NCI-H128 (cell line): Measurements from ENCODE around the gene RNF144A.

ENCODE experiments used
- DNase-seq: peaks from one replicate; lab custom pipeline; 2025; ENCODE audit not compliant: unreplicated experiment; lab: John Stamatoyannopoulos, UW

The RNF144A gene

GRCh38 chr2:6906165-6906741 is 11.0 kb upstream of the RNF144A start:
- DNase-seq = no peak

- no peak for DNase-seq
Observed at GRCh38 chr2:6908291-6908690, 8.9 kb upstream of the RNF144A start.

DNA sequence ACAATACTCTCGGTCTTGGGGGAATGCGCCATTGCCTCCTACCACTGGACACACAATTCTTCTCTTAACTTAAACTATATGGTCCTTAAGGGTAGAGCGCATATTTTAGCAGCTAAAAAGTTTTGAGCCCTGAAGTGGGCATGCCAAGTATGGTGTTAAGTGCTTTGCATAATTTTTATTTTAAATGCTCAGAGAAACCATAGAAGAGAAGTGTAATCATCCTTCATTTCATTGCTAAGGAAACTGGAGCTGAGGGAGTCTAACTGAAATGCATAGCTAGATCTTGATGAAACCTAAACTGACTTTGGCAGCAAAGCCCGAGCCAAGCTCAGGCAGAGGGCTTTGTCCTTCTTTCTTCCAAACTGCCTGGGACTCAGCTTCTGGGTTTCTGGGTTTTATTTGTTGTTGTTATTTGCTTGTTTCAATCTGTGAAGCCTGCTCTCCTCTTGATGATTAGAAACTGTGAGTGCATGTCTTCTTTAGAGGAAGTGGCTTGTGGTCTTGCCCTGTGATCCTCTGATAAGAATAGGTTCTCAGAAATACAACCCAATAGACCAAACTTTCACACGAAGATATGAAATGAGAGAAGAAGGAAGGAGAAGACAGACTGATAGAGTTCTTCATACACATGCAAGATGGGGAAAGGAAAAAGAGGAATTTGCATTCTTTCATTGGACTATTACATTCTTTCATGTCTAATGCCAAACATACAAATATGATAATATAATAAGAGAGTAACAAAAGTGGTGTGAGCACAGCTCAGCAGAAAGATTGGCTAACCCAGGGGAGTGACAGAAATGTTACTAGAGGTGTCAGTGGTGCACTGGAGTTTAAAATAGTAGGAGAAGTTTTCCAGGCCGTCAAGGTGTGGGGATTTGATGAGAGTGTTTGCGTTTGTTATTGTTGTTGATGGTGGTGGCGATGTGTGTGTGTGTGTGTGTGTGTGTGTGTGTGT is 7.5 kb upstream of the RNF144A start:
- no peak for DNase-seq

GRCh38 chr2:6911721-6912120 is 5.5 kb upstream of the RNF144A start:
- DNase-seq = no peak

DNA sequence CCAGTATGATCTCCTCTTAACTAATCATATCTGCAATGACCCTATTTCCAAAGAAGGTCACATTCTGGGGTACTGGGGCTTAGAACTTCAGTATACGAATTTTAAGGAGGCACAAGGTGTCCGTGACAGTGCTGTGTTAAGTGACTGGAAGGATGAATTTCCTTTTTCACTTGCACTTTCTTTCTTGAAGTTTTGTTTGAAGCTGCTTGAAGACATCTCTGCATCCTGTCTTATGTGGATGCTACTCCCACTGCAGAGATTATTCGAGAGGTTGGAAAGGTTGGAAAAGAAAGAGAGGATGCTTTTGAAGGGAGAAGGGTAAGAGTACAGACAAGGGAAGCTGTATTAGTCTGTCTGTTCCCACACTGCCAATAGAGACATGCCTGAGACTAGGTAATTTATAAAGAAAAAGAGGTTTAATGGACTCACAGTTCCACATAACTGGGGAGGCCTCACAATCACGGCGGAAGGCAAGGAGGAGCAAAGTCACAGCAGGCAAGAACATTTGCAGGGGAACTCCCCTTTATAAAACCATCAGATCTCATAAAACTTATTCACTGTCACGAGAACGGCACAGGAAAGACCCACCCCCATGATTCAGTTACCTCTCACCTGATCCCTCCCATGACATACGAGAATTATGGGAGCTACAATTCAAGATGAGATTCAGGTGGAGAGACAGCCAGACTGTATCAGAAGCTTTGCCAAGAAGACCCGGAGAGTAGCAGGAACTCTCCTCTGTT is 3.6 kb upstream of the RNF144A start:
- no peak for DNase-seq

DNA sequence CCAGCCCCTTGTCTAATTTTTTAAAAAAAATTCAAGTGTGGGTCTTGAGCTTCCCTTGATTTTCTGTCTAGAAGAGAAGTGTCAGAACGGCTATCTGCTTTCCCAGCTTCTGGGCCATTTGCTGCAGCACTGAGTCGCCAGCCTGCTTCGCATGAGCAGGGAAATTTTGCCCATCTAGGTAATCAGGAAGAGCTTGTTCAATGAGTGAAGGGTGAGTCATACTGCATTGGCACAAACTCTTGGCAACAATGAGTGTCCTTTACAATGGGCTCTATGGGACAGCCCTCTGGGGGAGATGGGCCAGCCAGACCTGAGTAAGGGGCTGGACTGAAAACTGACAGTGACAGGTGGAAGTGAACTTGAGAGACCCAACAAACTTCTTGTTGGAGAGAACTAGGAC is 2.4 kb upstream of the RNF144A start:
- DNase-seq = no peak

GRCh38 chr2:6915399-6915798 is 1.8 kb upstream of the RNF144A start:
- no peak for DNase-seq

DNA sequence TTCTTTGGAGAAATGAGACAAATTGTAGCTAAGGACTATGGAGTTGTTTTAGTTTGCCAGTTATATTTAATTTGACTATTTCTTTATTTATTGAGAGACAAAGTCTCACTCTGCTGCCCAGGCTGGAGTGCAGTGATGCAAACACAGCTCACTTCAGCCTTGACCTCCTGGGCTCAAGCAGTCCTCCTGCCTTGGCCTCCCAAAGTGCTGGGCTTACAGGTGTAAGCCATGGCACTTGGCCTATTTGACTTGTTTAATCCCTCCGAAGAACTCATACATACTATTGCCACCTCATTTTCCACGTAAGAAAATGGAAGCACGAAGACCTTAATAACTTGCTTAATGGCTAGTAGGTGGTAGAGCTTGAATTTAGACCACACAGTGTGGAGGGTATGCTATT is 988 bp upstream of the RNF144A start:
- DNase-seq = no peak

- no peak for DNase-seq
Observed at GRCh38 chr2:6916736-6917070, 509 bp upstream of the RNF144A start.

- DNase-seq = no peak
Observed at GRCh38 chr2:6917761-6918421, 679 bp downstream of the RNF144A start.

- no peak for DNase-seq
Observed at GRCh38 chr2:6919901-6920742, 2.9 kb downstream of the RNF144A start.

- DNase-seq = no peak
Observed at GRCh38 chr2:6920743-6921064, 3.5 kb downstream of the RNF144A start.

GRCh38 chr2:6921321-6921922 is 4.2 kb downstream of the RNF144A start:
- no peak for DNase-seq

- no peak for DNase-seq
Observed at GRCh38 chr2:6922201-6922656, 5.0 kb downstream of the RNF144A start.

DNA sequence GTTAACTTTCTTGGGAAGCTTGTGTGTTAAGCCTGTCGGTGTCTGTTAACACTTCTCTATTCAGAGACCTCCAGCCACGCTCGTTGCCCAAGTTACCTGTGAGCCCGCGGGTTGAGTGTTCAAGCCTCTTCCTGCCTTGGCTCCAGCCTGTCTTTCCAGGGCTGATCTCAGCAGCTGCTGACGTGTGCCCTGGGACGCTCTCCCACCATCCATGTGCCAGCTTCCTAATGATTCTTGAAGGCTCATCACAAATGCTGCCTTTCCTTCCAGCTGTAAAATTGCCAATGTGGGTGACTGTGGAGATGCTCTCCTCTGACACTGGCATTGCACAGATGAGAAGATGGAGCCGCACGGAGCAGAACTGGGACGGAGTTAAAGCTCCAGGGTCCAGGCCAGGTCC is 6.1 kb downstream of the RNF144A start:
- no peak for DNase-seq

DNA sequence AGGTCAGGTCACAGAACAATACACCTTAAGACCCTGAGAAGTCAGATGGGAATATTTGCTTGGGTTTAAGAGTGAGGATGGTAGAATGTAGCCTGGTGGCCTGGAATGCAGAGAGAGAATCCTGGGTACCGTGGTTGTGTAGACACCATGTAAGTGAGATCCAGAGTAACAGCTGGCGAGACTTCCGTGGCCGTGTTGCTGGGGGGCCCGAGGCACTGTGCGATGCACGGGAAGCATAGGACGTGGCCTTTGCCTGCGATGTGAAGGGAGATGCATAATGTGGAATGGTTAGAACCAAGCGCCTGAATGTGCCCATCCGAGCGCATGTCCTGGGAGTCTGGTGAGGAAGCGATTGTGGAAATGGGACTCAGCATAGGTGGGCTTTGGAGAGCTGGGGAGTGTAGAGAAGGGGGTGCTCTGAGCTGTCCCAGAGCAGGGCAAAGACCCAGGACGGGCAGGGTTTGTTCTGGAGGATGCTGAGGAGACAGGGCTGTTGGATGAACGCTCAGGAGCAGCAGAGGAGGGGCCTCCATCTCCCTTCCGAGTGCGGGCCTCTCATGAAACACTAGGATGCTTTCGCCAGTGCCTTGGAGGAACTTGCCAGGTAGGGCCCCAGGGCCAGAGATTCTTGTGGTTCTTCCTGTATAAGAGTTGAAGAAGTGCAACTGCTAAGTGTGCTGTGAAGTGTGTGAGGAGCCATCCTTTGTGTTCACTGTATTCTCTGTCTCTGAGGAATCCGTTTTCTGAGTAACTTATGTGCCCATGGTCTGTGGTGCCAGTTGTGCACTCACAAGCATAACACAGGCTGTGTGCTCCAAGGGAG is 7.1 kb downstream of the RNF144A start:
- DNase-seq = no peak

- no peak for DNase-seq
Observed at GRCh38 chr2:6924924-6925409, 7.8 kb downstream of the RNF144A start.

- no peak for DNase-seq
Observed at GRCh38 chr2:6926071-6926732, 9.0 kb downstream of the RNF144A start.

DNA sequence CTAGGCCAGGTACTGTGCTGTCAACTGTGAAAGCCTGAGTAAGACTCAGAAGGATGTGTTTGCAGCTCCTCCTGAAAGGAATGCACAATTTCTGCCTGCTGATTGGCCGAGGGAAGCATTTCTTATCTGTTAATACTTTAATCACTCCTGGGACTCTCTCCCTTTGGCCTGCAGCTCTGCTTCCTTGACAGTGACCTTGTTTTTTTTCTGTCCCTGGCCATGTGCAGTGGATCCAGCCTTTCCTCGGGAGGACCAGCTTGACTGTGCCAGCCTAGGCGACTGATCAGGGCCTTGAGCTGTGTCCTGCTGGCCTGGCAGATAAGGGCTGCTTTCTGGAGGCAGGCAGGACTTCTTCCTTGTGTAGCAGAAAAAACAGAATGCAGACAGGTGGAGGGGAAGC is 10.0 kb downstream of the RNF144A start:
- DNase-seq = no peak
